ENCODE results near the gene RGS7BP.

The RGS7BP gene

DNA sequence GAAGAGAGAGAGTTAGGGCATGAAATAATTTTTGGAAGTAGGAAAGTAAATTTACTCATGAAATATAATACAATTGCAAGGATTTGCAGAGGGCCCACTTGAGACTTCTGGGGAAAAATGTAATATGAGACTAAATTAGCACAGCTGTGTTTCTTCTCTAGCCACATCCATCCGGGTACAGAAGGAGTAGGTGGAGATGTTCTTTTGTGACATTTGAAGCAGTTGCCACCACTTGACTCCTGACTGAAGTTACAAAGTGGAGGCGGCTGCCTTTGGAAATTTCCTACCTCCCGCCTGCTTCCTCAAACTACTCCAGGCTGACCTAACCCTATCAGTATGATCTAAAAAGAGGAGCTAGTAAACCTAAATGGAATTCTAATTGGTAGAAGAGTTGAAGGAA lies 126.4 kb downstream of the RGS7BP start:
- no peak for TF ChIP-seq ZNF274 (IDR thresholded peaks at IDR 0.05; ENCODE audit: low read depth, low read length)
- no peak overlapping the region for H3K4me3 ChIP-seq (ENCODE audit: low read length)

DNA sequence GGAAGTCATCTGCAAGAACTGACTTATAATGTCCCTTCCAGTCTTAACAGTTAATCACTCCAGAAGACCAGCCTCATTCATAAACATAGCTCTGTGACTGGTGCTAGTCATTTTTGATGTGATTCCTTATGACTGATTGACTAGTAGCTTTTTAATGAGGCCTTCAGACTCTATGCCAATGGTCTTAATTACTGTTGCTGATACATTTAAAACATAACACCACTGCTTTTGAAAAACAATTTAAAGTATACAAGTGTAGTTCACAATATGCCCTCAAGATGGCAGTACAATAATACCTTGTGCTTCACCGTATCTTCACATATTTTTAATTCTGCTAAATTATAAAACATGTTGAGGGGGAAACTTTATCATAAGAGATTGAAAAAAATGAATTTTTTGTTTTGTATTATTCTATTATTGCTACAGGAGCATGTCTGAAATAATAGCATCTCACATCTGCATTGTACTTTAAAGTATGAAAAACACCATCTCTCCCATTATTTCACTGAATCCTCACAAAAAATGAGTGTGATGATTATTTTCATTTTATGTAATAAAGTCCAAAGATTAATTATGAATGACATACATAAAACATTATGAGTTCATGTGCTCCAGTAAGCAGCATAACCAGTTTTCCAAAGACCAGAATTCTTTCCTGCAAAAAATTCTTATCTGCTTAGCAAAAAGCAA lies 129.3 kb downstream of the RGS7BP start:
- TF ChIP-seq ZNF274 (IDR thresholded peaks at IDR 0.05; ENCODE audit: low read depth, low read length): no peak

DNA sequence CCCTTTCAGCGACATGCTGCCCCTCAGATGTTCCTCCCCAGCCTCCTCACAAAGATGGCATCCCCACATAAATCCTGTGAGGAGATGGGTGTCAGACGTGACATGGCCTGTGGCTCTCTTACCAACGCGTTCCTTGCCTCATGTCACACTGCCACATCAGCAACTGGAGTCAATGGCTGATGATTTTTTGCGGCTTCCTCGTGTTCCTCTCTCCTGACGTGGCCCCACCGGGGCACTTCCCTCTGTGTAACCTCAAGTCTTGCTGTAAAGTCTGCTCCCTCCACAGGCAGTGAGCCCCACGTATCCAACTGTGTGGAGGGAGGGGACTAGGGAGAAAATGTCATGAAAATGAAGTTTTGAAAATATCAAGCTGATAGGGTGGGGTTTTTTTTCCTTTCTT lies 131.3 kb downstream of the RGS7BP start:
- no peak overlapping the region for H3K4me3 ChIP-seq (ENCODE audit: low read length)
- no peak for TF ChIP-seq ZNF274 (IDR thresholded peaks at IDR 0.05; ENCODE audit: low read depth, low read length)

More for the DNA sequence above, 129.3 kb downstream of the RGS7BP start:
- no peak overlapping the region for H3K4me3 ChIP-seq (ENCODE audit: low read length)

DNA sequence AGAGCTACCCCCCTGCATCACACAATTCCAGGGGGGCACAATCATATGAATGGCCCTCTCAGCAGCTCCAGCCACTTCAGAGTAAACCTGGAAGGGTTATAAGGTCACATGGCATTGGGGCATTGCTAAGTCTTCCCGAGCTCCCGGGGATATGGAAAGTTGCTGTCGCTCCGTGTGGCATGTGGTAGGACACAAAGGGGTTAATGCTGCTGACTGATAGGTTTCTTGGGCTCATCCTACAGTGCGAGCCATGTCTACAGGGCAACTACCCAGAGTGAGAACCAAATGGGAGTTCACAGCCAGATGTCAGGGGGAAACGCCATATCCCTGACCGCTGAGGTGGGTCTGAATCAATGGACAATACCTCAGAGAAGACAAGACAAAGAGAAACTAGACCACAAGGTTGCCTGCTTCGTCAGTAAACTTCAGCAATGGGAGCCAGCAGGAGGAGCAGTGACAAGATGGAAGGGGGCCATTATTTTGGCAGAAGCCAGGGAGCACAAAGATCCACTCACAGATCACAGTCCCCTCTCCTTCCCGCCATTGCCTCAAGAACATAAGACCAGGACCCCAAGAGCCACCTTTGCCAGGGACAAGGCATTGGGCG lies 132.1 kb downstream of the RGS7BP start:
- TF ChIP-seq ZNF274 (IDR thresholded peaks at IDR 0.05; ENCODE audit: low read depth, low read length): no peak
- H3K4me3 ChIP-seq (ENCODE audit: low read length): no peak overlapping the region

DNA sequence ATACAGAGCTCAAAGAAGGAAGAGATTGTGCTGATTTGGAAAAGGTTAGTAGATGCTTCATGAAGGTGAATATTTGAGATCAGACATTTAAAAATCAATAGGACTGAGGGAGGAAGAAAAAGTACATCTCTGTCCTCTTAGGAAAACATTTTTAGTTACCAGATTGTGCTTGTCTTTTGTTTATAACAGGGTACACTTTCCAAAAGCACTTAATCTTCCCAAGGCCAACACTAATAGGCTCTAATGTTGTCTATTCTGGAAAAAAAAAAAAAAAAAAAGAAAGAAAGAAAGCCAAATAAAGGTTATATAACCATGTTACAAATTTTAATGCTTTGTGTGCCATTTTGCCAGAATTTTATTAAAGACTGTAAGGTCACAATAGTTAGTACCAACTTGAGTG lies 139.0 kb downstream of the RGS7BP start:
- TF ChIP-seq ZNF274 (IDR thresholded peaks at IDR 0.05; ENCODE audit: low read depth, low read length): no peak
- H3K4me3 ChIP-seq (ENCODE audit: low read length): no peak overlapping the region

DNA sequence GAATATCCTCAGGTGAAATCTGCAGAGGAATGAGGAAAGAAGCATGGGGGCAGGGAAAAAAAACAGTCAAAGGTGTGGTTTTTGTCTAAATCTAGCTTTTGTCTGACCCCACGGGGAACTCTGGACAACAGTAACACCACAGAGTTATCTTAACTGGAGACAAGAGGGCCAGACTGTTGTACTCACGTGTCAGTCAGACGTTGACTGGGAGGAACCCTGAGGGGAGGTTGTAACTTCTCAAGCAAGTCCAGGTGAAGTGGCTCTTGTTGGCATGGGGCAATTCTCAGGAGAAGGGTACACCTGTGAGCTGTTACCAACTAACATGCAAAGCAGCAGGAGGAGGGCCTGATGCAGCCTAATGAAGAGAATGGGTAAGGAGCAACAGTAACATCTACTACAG lies 140.4 kb downstream of the RGS7BP start:
- no peak overlapping the region for H3K4me3 ChIP-seq (ENCODE audit: low read length)
- no peak for TF ChIP-seq ZNF274 (IDR thresholded peaks at IDR 0.05; ENCODE audit: low read depth, low read length)

DNA sequence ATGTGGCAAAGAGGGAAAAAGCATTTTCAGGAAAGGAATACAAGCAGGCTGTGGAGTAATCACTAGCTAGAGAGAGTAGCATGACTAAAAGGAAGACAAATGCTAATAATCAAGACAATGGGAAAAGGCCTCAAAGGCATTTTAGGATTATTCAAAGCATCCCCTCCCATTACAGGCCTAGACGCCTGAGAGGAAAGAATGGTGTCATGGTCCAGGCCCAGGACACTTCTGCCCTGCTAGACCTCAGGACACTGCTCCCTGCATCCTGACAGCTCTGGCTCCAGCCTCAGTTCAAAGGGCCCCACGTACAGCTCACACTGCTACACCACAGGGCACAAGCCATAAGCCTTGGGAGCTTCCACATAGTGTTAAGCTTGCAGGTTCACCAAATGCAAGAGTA lies 143.7 kb downstream of the RGS7BP start:
- no peak overlapping the region for H3K4me3 ChIP-seq (ENCODE audit: low read length)
- no peak for TF ChIP-seq ZNF274 (IDR thresholded peaks at IDR 0.05; ENCODE audit: low read depth, low read length)

DNA sequence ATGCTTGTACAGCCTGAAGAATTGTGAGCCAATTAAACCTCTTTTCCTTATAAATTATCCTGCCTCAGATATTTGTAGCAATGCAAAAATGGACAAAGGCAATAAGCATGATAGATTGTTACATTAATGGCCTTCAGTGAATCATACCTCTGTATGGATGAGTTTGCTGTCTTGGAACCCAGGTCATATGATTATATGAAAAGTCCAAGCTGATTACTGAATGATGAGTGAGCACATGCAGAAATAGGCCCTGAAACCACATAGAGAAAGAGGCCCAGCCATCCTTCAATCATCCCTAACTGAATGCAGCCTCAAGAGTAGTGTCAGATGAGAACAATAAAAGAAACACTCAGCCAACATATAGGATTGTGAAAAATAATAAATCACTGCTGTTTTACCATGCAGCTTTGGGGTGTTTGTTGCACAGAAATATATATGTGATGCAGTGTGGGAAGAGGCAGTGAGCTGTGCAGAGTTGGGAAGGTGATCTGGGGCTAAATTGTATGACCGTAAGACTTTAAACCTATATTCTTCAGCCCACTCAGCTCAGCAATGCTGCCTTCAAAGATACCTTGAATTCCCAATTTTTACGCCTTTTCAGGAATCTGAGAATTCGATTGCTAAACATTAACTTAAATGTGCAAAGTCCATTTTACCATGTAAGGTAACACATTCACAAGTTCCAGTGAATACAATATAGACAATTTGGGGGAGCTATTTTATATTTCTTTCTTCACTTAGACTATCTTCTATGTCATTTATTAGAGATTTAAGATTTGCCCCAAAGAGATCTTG lies 148.1 kb downstream of the RGS7BP start:
- no peak overlapping the region for H3K4me3 ChIP-seq (ENCODE audit: low read length)
- TF ChIP-seq ZNF274 (IDR thresholded peaks at IDR 0.05; ENCODE audit: low read depth, low read length): no peak

DNA sequence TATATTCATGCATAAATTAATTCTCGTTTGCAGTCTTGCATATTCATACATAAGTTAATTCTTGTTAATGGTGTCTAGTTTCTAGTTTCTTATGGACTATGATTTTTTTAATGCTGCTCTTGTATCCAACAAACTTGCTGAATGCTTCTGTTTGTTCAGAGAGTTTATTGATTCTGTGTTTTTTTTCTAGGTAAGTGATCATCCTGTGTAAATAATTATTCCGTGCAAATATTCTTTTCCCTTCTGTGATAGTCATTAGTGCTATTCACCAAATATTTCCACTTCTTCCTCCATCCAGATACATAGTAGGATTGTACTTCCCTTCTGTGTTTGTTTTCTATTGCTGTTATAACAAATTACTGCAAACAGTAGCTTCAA lies 148.7 kb downstream of the RGS7BP start:
- TF ChIP-seq ZNF274 (IDR thresholded peaks at IDR 0.05; ENCODE audit: low read depth, low read length): no peak
- H3K4me3 ChIP-seq (ENCODE audit: low read length): no peak overlapping the region

DNA sequence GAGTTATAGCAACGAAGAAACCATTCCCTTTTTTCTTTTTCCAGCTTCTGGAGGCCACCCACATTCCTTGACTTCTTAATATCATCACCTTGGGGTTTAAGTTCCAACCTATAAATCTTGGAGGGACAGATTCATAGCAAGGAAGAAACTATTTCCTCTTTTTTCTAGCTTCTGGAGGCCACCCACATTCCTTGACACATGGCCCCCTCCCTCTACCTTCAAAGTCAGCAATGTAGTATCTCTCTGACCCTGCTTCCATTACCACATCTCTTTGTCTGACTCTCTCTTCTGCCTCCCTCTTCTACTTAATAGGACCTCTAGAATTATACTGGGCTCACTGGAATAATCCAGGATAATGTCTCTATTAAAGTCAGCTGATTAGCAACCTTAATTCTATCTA lies 149.8 kb downstream of the RGS7BP start:
- no peak overlapping the region for H3K4me3 ChIP-seq (ENCODE audit: low read length)
- no peak for TF ChIP-seq ZNF274 (IDR thresholded peaks at IDR 0.05; ENCODE audit: low read depth, low read length)

DNA sequence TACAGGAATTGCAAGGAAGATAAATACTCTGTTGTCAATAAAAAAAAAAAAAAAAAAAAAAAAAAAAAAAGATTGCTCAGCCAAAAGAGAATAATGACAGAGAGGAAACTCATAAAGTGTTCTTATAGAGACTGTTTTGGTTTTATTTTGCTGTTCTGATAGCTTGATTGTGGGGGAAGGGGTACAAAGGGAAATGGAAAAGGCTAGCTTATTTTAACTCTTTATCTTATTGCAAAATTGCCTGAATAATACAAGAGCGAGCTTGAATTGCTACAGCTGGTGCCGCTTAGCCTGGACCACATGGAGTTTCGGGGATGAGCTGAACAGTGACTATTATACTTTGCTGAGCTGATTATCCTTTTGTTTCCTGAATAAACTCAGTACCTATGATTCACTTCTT lies 153.5 kb downstream of the RGS7BP start:
- H3K4me3 ChIP-seq (ENCODE audit: low read length): no peak overlapping the region
- no peak for TF ChIP-seq ZNF274 (IDR thresholded peaks at IDR 0.05; ENCODE audit: low read depth, low read length)

All from GM08714 (cell line).